Stomach (tissue), 4 donors: Measurements from ENCODE around the gene SACM1L.

Experiments used
- CTCF ChIP-seq, 7 experiments: fragments of 450-650 bp in 4 of 7; fragments of 200-600 bp in 3 of 7; sonication (generic) in 3 of 7; IDR thresholded peaks; one replicate each; pipeline ENCODE4 v1.5.1; 2016 to 2019; ENCODE audit warnings: antibody characterized with exemption in 7 of 7, control low read depth in 2 of 7, mild to moderate bottlenecking in 1 of 7
- EP300 ChIP-seq: sonication (generic); formaldehyde crosslinking; IDR thresholded peaks from one replicate; pipeline ENCODE4 v1.6.1; 2017; ENCODE audit warnings: antibody characterized with exemption
- POLR2A ChIP-seq, 4 donors: fragments of 450-650 bp; IDR thresholded peaks; one replicate each; pipeline ENCODE4 v1.6.1; 2016; ENCODE audit warnings: antibody characterized with exemption in 4 of 4, control low read depth in 2 of 4, mild to moderate bottlenecking in 1 of 4, moderate library complexity in 1 of 4

GRCh38 chr3:45751537-45752242 lies 62.5 kb downstream of the SACM1L start:
- TF ChIP-seq CTCF (IDR thresholded peaks at IDR 0.05), result no peak
- no peak for TF ChIP-seq POLR2A (IDR thresholded peaks at IDR 0.05)
- TF ChIP-seq EP300, result no peak
